ENCODE results near the gene OGFR.
"Not testable (repeated sequence)": the region's sequence is repeated elsewhere in the genome, so short reads cannot be mapped to it uniquely, and the experiment has no call there.

The OGFR gene

GRCh38 chr20:62839816-62840215 lies 35.2 kb downstream of the OGFR start:
- DNase-seq (ENCODE audit: low read depth in 2 of 2), result no peak

- no peak for DNase-seq (ENCODE audit: low read depth in 2 of 2)
Observed at GRCh38 chr20:62840244-62841197, 35.9 kb downstream of the OGFR start.

DNA sequence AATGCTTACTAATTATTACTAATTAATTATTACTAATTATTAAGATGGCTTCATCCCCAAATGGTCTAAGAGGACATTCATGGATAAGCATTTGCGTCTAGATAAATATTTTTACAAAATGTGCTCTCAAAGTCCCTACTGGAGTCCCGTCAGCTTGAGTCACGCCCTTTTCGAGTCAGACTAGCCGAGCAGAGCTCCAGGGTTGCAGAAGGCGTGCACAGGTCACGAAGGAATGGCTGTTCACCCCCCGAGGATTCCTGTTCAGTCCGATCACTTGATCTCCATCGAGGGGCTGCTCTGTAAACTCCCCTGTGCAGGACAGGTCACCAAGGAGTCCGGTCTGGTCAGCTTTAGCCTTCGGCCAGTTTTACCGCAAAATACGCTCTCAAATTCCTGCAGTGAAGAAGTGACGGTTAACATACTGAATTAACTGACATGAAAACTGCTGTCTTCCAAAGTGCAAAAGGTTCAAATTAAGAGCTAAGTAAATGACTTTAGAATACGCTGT lies 37.1 kb downstream of the OGFR start:
- no peak for DNase-seq (ENCODE audit: low read depth in 2 of 2)

DNA sequence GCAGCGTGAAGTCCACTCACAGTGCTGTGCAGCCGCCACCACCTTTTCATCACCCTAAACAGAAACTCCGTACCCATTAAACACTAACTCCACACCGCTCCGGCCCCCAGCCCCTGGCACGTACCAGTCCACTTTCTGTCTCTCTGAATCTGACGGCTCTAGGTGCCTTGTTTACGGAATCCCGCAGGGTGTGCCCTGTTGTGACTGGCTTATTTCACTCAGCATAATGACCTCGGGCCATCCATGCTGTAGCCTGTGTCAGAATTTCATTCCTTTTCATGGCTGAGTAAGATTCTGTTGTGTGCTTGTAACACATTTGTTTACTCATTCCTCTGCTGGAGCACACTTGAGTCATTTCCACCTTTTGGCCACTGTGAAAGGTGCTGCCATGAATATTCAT lies 39.0 kb downstream of the OGFR start:
- DNase-seq (ENCODE audit: low read depth in 2 of 2), result no peak

DNA sequence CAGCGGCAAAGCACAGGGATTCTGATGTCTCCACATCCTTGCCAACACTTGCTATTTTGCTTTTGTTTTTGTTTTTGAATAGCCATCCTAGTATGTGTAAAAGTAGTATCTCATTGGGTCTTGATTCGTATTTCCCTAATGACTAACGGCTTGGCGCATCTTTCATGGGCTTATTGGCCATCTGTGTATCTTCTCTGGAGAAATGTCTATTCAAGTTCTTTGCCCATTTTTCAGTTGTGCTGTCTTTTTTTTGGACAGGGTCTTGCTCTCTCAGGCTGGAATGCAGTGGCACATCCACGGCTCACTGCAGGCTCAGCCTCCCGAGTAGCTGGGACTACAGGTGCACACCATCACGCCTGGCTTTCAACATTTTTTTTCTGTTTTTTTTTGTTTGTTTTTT lies 39.5 kb downstream of the OGFR start:
- DNase-seq (ENCODE audit: low read depth in 2 of 2), result no peak

- no peak for DNase-seq (ENCODE audit: low read depth in 2 of 2)
Observed at GRCh38 chr20:62845416-62846160, 41.0 kb downstream of the OGFR start.

DNA sequence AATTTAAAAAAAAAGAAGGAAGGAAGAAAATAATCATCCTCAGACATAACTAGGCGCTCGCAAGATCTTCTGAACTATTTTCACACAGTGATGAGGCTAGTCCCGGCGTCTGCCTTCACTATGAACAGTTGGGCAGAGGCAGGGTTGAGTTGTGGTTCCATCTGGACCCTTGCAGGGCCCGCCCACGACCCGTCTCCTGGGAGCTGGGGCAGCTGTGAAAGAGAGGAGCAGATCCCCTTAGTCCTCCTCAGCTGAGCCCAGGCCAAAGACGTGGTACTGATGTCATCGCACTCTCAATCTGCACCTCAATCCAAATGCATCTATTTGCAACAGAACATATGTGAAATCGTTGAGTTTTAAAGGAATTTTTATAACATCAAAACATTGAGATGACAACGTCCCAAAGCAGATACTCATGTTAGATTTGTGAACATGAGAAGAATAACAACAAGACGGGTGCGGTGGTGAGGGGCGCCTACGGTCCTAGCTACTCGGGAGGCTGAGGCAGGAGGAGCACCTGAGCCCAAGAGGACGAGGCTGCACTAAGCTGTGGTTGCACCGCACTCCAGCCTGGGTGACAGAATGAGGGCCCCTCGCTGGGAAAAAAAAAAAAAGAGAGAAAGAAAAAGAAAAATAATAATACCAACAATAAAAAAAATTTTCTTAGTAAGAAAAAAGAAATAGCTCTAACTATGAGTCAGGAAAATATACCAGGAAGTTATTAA lies 41.7 kb downstream of the OGFR start:
- DNase-seq (ENCODE audit: low read depth in 2 of 2), result no peak

GRCh38 chr20:62848917-62849316 lies 44.3 kb downstream of the OGFR start:
- DNase-seq (ENCODE audit: low read depth in 2 of 2), result not testable (repeated sequence)

GRCh38 chr20:62849431-62849830 lies 44.8 kb downstream of the OGFR start:
- no peak for DNase-seq (ENCODE audit: low read depth in 2 of 2)

DNA sequence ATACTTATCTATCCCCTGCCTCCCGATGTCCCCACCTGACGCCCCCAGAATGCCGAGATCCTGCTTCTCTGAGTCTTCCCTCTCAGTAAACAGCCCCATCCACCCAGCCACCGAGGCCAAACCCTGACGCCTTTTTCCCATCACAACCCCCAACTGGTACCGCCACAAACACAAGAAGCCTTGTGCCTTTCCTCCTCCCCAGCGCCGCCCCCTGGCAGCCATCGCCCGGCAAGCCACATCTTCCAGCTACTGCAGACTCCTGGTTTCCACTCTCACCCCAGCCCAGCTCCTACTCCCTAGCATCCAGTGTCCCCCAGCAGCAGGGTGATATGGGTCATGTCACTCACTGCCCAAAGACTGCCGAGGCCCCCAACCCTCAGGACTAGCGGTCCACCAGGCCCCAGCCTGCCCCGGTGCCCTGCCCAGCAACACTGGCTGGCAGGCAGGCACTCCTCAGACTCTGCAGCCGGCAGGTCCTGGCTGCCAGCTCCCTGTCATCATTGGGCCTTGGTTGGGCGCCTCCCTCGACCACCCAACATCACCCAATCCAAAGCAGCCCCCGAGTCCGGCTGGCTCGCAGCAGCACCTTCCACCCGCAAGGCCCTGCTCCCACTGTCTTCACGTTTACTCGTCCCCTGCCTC lies 45.8 kb downstream of the OGFR start:
- no peak for DNase-seq (ENCODE audit: low read depth in 2 of 2)

DNA sequence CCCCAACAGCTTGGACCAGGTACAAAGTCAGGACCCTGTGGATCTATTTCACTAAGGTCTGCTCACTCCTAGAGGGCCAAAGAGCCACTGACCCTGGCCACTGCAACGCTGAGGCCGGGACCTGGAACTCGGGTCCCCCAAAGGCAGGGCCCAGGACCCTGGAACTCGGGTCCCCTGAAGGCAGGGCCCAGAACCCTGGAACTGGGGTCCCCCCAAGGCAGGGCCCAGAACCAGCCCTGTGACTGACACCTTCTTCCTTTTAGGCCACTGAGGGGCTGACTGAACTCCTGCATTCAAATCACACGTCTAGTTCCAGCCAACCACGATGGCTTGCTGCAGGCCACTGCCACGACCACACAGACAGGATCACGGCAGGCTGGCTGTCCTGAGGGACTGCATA lies 47.6 kb downstream of the OGFR start:
- DNase-seq (ENCODE audit: low read depth in 2 of 2), result no peak

DNA sequence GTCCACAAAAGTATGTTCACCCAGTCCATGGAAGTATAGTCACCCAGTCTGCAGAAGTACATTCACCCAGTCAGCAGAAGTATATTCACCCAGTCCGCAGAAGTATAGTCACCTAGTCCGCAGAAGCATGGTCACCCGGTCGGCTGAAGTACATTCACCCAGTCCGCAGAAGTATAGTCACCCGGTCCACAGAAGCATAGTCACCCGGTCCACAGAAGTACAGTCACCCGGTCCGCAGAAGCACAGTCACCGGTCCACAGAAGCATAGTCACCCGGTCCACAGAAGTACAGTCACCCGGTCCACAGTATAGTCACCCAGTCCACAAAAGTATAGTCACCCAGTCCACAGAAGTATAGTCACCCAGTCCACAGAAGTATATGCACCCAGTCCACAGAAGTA lies 48.2 kb downstream of the OGFR start:
- DNase-seq (ENCODE audit: low read depth in 2 of 2), result no peak

DNA sequence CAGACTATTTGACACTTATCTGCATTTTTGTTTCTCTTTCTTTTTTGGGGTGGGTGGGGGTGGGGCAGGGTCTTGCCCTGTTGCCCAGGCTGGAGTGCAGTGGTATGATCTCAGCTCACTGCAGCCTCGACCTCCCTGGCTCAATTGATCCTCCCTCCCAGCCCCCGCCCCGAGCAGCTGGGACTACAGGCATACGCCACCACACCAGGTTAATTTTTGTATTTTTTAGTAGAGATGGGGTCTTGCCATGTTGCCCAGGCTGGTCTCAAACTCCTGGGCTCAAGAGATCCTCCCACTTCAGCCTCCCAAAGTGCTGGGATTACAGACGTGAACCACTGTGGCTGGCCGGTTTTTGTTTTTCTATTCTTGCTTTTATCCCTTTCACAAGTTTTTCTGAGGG lies 48.7 kb downstream of the OGFR start:
- DNase-seq (ENCODE audit: low read depth in 2 of 2), result not testable (repeated sequence)

GRCh38 chr20:62854121-62854520 lies 49.5 kb downstream of the OGFR start:
- DNase-seq (ENCODE audit: low read depth in 2 of 2), result no peak

DNA sequence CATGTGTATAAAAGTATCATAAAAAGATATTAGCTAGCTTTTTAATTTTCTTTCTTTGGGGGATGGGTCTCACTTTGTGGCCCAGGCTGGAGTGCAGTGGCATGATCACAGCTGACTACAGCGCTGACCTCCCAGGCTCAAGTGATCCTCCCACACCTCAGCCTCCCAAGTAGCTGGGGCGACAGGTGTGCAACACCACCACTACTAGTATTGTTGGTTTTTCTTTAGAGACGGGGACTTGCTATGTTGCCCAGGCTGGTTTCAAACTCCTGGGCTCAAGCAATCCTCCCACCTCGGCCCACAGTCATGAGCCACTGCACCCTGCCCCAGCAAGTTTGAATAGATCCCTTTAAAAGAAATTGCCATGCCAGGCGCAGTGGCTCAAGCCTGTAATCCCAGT lies 50.5 kb downstream of the OGFR start:
- DNase-seq (ENCODE audit: low read depth in 2 of 2), result no peak

GRCh38 chr20:62856931-62857619 lies 52.4 kb downstream of the OGFR start:
- no peak for DNase-seq (ENCODE audit: low read depth in 2 of 2)

- no peak for DNase-seq (ENCODE audit: low read depth in 2 of 2)
Observed at GRCh38 chr20:62858058-62858830, 53.6 kb downstream of the OGFR start.

GRCh38 chr20:62859721-62860120 lies 55.1 kb downstream of the OGFR start:
- DNase-seq (ENCODE audit: low read depth in 2 of 2), result no peak

GRCh38 chr20:62860391-62860923 lies 55.8 kb downstream of the OGFR start:
- no peak for DNase-seq (ENCODE audit: low read depth in 2 of 2)
